ENCODE measurements around the gene ZNF311. TPM values are rescaled to one million over a fixed set of nuclear protein-coding genes. Genes with fewer than 3 reads are reported as not detected.

The ZNF311 gene
- polyA plus RNA-seq, 2 of the 4 experiments (the other 2 are of a cell fraction): 0.27 to 0.74 TPM

- ATAC-seq: no peak
- 95% methylated on average over 24 of the region's 51 CpGs for WGBS (ENCODE audit: missing lambda C conversion rate)
- no peak overlapping the region for H3K27ac ChIP-seq
- no peak for DNase-seq (ENCODE audit: low read depth in 1 of 2, low spot score in 1 of 2)
- CTCF ChIA-PET: no interaction called here
- no peak for TF ChIP-seq CTCF (IDR thresholded peaks at IDR 0.05)
- no peak for TF ChIP-seq ZNF302 (CRISPR knock-in tag; IDR thresholded peaks at IDR 0.05)
- no peak for TF ChIP-seq EHF (CRISPR knock-in tag; IDR thresholded peaks at IDR 0.05)
- no peak for TF ChIP-seq ZC3H11A (IDR thresholded peaks at IDR 0.05)
- TF ChIP-seq HMGXB4 (CRISPR knock-in tag; IDR thresholded peaks at IDR 0.05; ENCODE audit: borderline replicate concordance): no peak
- TF ChIP-seq FOXS1 (CRISPR knock-in tag; IDR thresholded peaks at IDR 0.05): no peak
- no peak for TF ChIP-seq ATOH8 (CRISPR knock-in tag; IDR thresholded peaks at IDR 0.05; ENCODE audit: low read depth)
- TF ChIP-seq CHD2 (IDR thresholded peaks at IDR 0.05; ENCODE audit: low read length, partially characterized antibody): no peak
- H3K9me3 ChIP-seq: no peaks in the 10 kb centered on the region
- FAIRE-seq: no peak
- H3K4me3 ChIP-seq: no peak overlapping the region
- peaks cover 3% of the 10 kb centered on the region; the same call in 1 of the 3 replicates for H3K4me1 ChIP-seq
- no peak overlapping the region for H3K4me2 ChIP-seq
- POLR2A ChIA-PET: no interaction called here
These were observed 27.6 kb downstream of the ZNF311 start for GRCh38 chr6:28977341-28978132.

- Histone ChIP-seq H3K9me3 (no peaks in the 10 kb centered on the region), H3K27ac (no peak overlapping the region), H3K4me2 (no peak overlapping the region), H3K4me1 (peaks cover 3% of the 10 kb centered on the region; the same call in 1 of the 3 replicates), H3K4me3 (no peak overlapping the region)
- no peak for FAIRE-seq
- POLR2A ChIA-PET: no interaction called here
- TF ChIP-seq FOXS1 (CRISPR knock-in tag; IDR thresholded peaks at IDR 0.05) (no peak), RCOR1 (IDR thresholded peaks at IDR 0.05; ENCODE audit: low read depth, low read length) (no peak), SMC3 (IDR thresholded peaks at IDR 0.05) (no peak), HMGXB4 (CRISPR knock-in tag; IDR thresholded peaks at IDR 0.05; ENCODE audit: borderline replicate concordance) (no peak), NPAS2 (CRISPR knock-in tag; IDR thresholded peaks at IDR 0.05; ENCODE audit: borderline replicate concordance) (no peak), CHD4 (IDR thresholded peaks at IDR 0.05; ENCODE audit: borderline replicate concordance) (no peak), USF2 (IDR thresholded peaks at IDR 0.05) (no peak), RFX5 (IDR thresholded peaks at IDR 0.05) (no peak), EHF (CRISPR knock-in tag; IDR thresholded peaks at IDR 0.05) (no peak), ZSCAN20 (CRISPR knock-in tag; IDR thresholded peaks at IDR 0.05) (no peak), NFE2L2 (conservative IDR thresholded peaks at IDR 0.05; ENCODE audit: low read length) (no peak), GATA3 (IDR thresholded peaks at IDR 0.05; ENCODE audit: borderline replicate concordance) (no peak), FOSL2 (IDR thresholded peaks at IDR 0.05) (no peak), FOSL2 (CRISPR knock-in tag; IDR thresholded peaks at IDR 0.05) (no peak), CBX2 (IDR thresholded peaks at IDR 0.05; ENCODE audit: borderline replicate concordance, low read depth) (no peak), ZC3H11A (IDR thresholded peaks at IDR 0.05) (no peak), EP300 (IDR thresholded peaks at IDR 0.05) (no peak), RAD21 (conservative IDR thresholded peaks at IDR 0.05 in 1 of 2, IDR thresholded peaks at IDR 0.05 in 1 of 2) (no peak), ZNF302 (CRISPR knock-in tag; IDR thresholded peaks at IDR 0.05) (no peak), FOSB (CRISPR knock-in tag; IDR thresholded peaks at IDR 0.05) (no peak), HEYL (CRISPR knock-in tag; IDR thresholded peaks at IDR 0.05) (no peak)
- DNase-seq (ENCODE audit: low read depth in 1 of 2, low spot score in 1 of 2): no peak
- CTCF ChIA-PET: no interaction called here
- WGBS (ENCODE audit: missing lambda C conversion rate): 82% methylated on average over 3 of the region's 3 CpGs
- no peak for ATAC-seq
These were observed 28.4 kb downstream of the ZNF311 start for GRCh38 chr6:28976677-28977076.
